Left colon (tissue), 2 donors: Measurements from ENCODE around the gene TMIGD3. TPM values are rescaled to one million over a fixed set of nuclear protein-coding genes. Genes with fewer than 3 reads are reported as not detected.

Experiments used
- ATAC-seq: fragments of 200-7000 bp; cut with Tn5 transposase; one replicate; pipeline ENCODE4 v1.9.1; 2020; ENCODE audit warnings: mild to moderate bottlenecking, moderate library complexity
- DNase-seq, 2 donors: peaks; one replicate each; pipeline ENCODE4 v3.0.0-alpha.2; 2020
- intact Hi-C, 2 donors: fragments of 100-400 bp; cut with DNase I in 1 of 2; cut with micrococcal nuclease in 1 of 2; formaldehyde crosslinking; loops; one replicate each; pipeline versions ENCODE4 v1.11.2 to v1.14.0; 2022; cut with DNase I, micrococcal nuclease
- total RNA-seq, 2 donors: library from RNA; stranded (reverse); fragmentation: NEBNext Ultra II Directional; extraction: Animal tissue kit (Norgen Biotek cat#: 25700); gene quantifications; one replicate each; pipeline ENCODE4 v1.2.1, GENCODE V29; 2021
- donor health status: DM: no; HTN: no; CAD: no.
- donor health status: DM: yes; HTN: yes; CAD: no.

Gene TMIGD3
- total RNA-seq, 2 donors from 2014 or later: 1.2 to 1.6 TPM

DNA sequence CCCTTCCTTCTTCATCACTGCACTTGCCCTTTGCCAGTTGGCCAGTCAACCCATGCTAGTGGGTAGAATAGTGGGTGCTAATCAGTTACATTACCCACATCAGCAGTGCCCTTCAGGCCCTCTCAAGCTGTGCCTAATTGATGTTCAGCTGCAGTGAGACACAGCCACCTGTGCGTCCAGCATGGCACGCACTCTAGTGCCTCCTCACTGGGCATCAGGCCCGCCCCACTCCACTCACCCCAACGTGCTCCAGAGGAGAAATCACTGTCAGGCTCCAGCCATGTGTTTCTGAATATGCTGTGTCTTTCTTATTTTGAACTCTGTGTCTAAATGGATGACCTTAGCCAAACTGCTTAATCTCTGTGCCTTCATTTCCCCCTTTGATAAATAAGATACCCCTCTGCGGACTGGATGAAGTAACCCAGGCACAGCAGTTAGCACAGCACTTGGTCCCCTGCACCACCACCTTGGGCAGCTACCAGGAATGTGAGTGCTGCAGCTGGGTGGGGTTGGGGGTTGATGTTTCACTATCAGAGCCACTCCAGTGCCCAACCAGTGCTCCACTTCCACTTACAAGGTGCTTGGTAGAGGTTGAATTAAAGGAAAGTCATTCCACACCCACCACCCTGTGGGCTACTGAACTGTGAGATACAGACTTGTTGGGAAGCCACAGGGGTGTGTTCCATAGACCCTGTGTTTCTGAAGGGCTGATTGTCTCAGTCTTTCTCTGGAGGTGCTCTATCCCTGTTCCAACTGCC, 8.9 kb upstream of the TMIGD3 start:
- no peak for ATAC-seq
- intact Hi-C loops: no loop called here
- no peak for DNase-seq

DNA sequence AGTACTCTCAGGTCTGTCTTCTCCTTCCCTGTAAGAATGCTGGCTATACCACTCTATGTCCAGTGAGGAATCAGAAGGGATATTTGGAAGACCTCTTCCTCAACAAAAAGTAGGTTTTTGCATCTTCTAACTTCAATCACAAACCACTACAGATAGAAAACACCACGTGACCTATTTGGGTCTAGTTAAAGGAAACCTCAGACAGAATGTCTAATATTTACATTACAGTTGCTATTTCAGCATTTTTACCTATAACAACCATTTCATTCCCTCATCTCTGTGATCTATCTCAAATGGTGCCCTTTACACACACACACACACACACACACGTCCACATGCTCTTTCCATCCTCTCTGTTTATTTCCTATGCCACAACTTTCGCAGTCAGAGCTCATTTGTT, 7.9 kb upstream of the TMIGD3 start:
- DNase-seq (no peak), ATAC-seq (no peak)
- intact Hi-C loops: no loop called here

DNA sequence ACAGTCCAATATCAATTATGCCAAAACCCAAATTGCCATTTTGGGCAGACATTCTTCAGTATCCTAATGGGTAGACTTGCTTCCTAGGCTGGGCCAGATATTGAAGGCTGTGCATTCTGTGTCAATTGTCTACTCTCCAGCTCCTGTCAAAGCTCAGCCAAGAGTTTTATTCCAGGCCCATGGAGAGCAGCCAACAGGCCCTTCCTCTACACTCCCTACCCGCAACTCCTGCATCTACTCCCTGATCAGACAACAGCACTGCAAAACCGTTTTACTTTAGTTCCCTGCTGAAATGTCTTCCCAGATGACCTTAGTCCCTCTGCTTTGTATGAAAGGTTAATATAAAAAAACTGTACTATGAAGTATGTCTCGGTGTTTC, 6.6 kb upstream of the TMIGD3 start:
- ATAC-seq (no peak), DNase-seq (no peak)
- intact Hi-C loops: loop anchor here in 1 of 2 donors (5.0 kb wide), 1 partner anchor 147 kb away; no protein-coding TSS in a partner anchor

DNA sequence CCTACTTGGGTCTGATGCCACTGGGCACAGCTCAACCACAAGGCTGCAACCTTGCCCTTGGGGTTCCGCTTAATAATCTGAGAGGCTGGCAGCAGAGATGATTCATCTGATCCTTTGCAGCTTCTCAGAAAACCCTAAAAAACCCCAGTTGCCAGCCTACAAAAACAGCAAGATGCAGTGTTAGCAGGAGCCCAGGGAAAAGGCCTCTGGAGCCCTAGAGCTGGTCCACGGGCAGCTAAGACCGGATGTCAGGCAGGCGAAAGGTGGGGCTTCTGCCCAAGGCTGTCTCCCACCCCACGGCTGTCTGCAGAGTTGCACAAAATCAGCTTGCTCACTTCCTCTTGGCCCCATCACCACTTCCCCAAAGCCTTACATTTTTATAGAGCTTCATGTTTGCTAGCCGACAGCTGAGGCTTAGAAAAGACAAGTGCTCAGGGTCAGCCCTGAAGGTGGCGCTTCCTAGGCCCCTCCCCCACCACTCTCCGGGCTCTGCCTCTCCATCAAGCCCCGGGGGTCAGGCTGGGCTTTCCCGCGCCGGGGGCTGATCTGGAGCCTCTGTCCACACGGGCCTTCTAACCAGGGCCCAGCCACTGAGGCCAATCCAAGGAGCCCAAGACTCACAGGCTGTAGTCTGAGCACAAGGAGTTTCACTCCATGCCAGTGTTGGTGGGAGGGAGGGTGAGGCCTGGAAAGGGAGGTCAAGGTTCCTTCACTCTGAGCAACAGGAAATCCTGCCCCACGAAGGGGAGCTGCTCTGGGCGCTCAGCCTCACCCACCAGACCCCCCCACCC, 4.2 kb upstream of the TMIGD3 start:
- ATAC-seq: peak; percentile 83
- DNase-seq: peak; percentile 85 to 88
- intact Hi-C loops: loop anchor here in 1 of 2 donors (5.0 kb wide), 1 partner anchor 150 kb away; no protein-coding TSS in a partner anchor

DNA sequence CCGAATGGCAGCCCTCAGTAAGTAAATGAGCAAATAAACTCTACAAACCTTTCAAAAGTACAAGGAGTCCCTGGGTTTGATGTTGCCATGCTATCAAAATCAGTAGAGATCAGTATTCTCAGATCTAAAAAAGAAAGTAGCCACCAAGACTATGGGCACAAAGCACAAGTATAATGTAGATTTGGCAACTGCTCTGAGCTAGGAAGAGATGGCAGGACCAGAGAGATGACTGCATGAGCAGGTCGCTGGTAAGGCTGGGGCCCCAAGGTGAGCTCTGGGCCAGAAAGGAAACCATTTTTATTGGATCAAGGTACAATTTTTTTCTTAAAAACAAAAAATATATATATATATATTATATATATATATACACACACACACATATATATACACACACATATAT, 3.1 kb upstream of the TMIGD3 start:
- DNase-seq: no peak
- ATAC-seq: no peak
- intact Hi-C loops: loop anchor here in 1 of 2 donors (5.0 kb wide), 1 partner anchor 151 kb away; no protein-coding TSS in a partner anchor

DNA sequence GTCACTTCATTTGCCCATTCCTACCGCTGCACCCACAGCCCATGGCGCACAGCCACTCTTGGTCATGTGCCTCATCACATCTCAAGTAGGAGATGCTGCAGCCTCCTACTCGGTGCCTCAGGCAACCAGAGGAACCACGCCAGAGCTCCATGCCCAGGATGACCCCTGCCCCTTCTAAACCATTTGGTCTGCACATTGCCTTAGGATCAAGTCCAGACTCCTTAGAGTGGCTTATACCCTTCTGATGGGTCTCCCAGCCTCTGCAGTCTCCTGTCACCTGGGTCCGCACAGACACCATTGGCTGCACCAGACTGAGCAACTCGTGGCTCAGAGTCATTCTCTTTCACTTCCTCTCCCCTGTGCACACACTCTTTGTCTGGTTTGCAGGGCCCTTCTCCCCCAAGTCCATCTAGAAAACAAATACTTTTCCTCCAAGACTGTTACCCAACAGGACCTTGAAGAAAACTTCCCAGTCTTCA, 2.2 kb upstream of the TMIGD3 start:
- DNase-seq: peak in 1 of 2 donors; percentile 44
- no peak for ATAC-seq
- intact Hi-C loops: loop anchor here in 1 of 2 donors (5.0 kb wide), 1 partner anchor 152 kb away; no protein-coding TSS in a partner anchor

DNA sequence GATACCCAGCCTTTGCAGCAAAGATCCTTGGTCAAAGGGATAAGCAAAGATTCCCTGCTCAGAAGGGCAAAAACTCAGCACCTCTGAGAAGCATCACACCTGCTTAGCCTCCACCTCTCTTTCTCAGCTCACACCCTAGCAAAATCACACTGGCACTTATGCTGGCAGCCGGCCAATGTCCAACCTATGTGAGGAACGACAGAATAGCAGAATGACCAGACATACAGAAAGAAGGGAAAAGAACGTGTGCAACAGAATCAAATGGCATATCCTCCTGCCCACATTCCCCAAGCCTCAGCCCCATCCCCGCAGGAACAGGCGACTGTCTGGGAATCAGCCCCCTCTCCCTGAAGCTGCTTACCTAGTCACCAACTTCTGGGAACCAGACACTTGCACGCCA, 664 bp upstream of the TMIGD3 start:
- intact Hi-C loops: no loop called here
- DNase-seq: no peak
- ATAC-seq: no peak

DNA sequence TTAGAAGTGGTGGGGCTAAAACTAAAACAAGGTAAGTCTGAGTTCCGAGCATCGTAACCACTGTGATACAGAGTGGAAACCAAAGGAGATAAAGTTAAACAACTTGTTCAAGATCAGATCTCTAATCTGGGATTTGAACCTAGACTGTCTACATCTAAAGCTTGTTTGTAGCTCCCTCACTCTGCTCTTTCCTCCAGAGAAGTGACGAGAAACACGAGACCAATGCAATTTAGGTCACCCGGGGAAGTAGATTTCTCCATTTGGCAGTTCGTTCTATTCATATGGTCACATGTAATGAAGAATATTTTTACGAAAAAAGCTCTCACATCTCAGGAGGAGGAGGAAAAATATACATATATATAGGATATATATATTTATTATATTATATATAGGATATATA, 1.8 kb downstream of the TMIGD3 start:
- no peak for DNase-seq
- ATAC-seq: no peak
- intact Hi-C loops: no loop called here

DNA sequence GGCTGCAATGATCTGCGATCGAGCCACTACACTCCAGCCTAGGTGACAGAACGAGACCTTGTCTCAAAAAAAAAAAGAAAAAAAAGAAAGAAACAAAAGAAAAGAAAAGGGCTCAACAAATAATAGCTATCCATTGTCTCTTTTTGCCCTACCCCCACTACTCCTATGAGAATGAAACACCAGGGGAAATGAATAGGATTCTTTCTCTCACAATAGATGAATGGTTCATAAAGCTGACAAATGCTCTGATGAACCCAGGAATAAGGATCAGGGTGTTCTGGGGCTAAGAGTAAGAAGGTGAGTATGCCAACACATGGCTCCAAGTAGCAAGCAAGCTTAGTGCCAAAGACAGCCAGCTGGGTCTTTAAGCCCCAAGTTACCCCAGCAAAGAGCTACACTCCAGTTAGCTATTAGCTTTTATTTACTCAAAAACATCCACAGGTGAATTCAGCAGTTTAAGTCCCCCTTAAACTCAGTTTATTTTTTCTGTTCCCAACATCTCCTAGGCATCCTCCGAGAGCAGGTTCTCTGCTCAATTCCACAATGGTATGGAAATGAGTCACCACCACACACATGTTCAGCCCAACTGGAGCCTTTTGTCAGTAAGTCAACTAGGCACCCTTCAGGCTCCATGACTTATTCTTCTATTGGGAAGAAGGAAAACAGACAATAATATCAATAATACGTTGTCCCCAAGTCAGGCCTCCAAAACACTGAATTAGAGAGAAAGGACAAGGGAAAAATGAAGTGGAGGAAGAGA, 4.2 kb downstream of the TMIGD3 start:
- ATAC-seq: no peak
- intact Hi-C loops: no loop called here
- DNase-seq: no peak

DNA sequence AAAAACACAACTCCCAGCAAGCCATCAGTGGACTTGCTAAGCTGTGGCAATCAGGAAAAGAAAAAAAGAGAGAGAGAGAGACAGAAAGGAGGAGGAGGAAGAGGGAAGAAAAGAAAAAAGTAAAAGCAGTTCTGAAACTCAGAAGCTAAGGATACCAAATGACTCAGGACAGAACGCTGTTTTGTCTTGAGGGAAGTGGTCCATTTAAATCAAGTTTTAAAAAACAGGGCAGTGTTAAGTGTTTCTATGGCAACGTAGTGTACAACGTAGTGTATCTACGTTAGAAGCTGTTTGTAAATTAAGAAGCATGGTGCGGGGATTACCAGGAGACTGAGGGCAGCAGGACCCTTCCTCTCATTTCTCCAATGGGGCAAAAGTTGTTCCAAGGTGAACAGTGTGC, 5.8 kb downstream of the TMIGD3 start:
- intact Hi-C loops: no loop called here
- ATAC-seq (no peak), DNase-seq (no peak)

DNA sequence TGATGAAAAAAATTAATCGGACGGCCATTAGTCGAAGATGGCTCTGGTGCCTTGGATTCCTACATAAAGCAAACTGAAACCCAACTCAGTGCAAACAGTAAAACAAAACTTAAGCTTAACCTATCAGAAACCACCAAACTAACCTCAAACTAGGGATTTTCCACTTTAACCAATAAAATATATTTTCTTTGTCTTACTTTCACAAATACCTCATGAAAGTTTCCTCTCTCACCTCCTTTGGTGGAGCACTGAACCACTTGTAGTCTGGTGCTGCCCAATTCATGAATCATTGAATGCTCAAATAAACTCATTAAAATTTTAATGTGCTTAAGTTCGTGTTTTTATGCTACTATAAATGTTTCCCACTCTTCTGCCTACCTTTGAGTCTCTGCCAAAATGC, 7.0 kb downstream of the TMIGD3 start:
- DNase-seq (no peak), ATAC-seq (no peak)
- intact Hi-C loops: no loop called here

DNA sequence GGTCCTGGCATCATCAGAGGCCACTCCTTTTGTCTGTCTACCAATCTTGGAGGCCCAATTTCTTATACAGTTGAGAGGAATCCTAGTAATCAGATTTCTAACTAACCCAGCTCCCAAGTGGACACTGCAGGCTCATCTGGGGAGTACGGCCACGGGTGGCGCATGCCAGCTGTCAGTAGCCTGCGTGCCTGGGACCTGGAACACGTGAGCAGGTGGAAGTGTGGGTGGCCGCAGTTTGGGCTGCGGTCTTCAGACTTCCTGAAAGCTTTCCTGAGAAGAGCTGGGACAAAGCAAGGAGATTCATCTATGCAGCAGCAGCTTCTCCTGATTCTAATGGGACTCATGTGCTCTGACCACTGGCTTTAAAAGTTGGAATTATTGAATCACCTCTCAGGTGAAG, 12.4 kb downstream of the TMIGD3 start:
- DNase-seq: no peak
- ATAC-seq: no peak
- intact Hi-C loops: no loop called here

DNA sequence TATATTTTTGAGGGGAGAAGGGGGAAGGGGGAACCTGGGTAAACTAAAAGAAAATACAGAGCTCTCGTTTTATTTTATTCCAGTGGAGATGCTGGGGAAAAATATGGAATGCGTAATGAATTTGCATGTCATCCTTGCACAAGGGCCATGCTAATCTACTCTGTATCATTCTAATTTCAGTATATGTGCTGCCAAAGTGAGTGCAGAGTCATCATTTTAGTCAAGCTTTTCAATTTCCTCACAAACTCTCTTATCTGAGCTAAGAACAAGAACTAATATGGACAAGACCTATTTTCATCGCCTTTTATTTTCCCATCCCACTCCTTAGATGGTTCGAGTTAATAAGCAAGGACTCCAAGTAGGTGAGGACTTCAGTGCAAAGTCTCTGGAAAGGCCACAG, 13.2 kb downstream of the TMIGD3 start:
- ATAC-seq (no peak), DNase-seq (no peak)
- intact Hi-C loops: no loop called here

DNA sequence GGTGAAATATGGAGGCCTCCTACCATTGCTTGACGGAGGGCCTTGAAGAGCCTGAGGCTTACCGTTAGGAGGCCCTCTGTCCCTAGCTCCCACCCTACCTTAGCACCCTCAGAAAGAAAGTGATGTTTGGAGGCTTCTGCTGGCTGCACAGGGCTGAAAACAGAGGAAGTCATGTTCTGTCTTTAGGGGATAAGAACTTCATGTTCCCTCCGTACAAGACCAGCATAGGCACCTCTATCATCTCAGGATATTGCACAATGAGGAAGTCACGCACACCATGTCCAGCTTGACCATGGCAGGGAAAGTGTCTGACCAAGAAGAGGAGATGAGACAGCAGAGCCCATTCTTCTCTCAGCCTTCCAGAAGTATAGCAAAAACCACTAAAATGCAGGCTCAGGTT, 13.8 kb downstream of the TMIGD3 start:
- intact Hi-C loops: no loop called here
- ATAC-seq: no peak
- no peak for DNase-seq

DNA sequence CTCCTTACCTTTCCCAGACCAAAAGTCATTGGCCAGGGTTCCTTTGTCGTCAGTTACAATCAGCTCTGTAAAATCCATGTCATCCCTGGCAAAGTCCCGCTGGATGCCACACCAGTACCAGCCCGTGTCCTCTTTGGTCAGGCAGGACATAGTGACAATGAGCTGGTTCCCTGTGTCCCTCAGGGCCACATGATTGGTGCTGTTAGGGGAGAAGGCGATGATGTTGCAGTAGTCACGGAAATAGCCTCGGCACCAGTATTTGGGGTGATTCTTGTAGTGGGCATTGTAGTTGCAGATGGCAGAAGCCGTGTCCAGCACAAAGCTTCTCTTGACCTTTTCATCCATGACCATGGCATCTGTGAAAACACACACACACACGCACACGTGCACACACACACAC, 14.8 kb downstream of the TMIGD3 start:
- ATAC-seq (no peak), DNase-seq (no peak)
- intact Hi-C loops: no loop called here

DNA sequence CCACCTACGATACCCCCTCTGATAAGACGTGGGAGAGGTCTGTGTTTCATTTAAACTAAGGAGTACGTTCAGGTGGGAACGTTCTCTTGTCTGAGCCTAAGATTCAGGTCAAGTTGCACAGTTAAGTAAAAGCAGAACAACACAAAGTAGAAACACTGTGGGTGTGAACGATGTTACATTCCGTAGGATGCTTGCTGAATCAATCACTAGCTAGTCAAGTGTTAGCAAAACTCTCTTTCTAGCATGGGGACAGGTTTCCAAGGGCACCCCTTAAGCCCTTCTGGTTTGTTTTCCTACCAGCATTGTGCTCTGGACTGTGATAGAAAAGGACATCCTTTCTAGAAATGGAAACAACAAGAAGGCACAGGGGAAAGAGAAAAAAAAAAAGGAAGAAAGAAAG, 16.3 kb downstream of the TMIGD3 start:
- intact Hi-C loops: no loop called here
- ATAC-seq: no peak
- DNase-seq: no peak

DNA sequence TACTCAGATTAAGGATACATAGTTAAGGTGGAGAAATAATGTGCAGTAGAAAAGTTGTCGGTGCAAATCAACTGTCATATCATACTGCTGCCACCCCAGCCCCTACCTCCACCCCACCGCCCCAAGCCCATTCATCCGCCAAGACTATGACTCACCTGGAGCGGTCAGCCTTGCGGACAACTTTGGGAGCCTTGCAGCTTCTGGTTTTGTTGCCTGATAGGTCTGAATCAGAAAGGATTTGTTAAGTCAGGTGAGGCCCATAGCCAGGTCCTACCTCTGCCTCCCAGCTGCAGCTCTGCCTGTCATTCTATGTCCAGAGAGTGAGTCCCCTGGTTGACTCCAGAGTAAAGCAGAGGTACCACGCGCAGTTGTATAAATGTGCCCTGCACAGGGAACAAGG, 17.0 kb downstream of the TMIGD3 start:
- intact Hi-C loops: no loop called here
- ATAC-seq: no peak
- DNase-seq: no peak

DNA sequence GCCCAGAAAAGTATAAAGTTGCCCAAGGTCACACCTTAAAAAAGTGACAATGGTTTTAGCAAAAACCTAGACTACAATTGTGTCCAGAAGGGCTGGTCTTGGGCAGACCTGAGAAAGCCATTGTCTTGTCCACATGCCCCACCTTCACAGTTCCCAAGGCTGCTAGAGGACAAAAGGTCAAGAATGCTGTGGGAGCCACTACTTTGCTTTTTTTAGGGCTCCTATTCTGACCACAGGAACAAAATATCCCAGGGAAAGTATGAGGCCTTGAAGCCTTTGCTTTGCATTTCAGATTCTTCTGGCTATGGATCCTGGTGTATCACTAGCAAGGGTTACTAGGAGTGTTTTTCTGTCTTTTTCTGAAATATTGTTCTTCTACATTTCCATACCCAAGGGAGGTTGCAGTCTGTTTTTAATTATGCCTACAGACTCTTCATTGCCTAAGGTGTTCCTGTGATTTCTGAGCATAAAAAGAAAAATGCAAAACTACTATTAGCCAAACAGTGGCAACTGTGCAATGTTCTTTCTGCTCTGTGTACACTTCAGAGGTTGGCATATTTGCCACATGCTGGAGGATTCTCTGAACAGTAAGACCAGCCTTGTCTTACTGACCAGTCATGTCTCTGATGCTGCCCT, 18.9 kb downstream of the TMIGD3 start:
- intact Hi-C loops: loop anchor here in 1 of 2 donors (5.0 kb wide), 1 partner anchor 288 kb away; no protein-coding TSS in a partner anchor
- ATAC-seq (no peak), DNase-seq (no peak)

DNA sequence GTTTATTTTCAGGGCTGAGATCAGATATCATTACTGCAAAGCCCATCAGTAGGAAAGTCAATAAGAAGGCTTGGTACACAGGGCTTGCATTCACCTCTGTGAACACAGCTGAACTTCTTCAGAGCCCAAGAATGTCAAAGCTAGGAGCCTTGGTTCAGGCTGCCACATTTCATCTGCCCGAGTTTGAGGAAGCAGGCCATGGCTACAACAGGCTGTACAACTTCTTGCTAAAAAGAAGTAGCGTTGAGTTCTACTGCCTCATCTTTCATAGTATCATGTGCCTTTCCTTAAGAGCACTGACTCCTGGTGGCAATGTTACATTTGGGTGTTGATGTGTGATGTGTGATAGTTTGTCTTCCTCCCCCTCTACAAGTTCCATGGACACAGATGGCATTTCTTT, 19.6 kb downstream of the TMIGD3 start:
- no peak for ATAC-seq
- DNase-seq: no peak
- intact Hi-C loops: loop anchor here in 1 of 2 donors (5.0 kb wide), 1 partner anchor 288 kb away; no protein-coding TSS in a partner anchor
